Natural killer cell (primary cell): Measurements from ENCODE around the gene CACNA1A. TPM values are rescaled to one million over a fixed set of nuclear protein-coding genes. Genes with fewer than 3 reads are reported as not detected.

ENCODE experiments used
- ATAC-seq, 3 donors: fragments of 150-1000 bp in 2 of 3; fragments of 200-7000 bp in 1 of 3; cut with Tn5 transposase; 1 replicate in 1 of 3; 2 replicates in 2 of 3; pipeline ENCODE4 v1.10.0; 2021; ENCODE audit warnings: mild to moderate bottlenecking in 2 of 3, moderate library complexity in 2 of 3
- DNase-seq, 2 donors: peaks; one replicate each; pipeline versions ENCODE4 v3.0.0 to v3.0.0-alpha.2; 2013 to 2021; ENCODE audit warnings: mixed read lengths in 1 of 2
- H3K27ac ChIP-seq: one replicate; pipeline ENCODE4 v1.5.1; 2013; ENCODE audit warnings: mild to moderate bottlenecking, low read length
- H3K27me3 ChIP-seq: one replicate; pipeline ENCODE4 v1.6.1; 2013; ENCODE audit warnings: low read length; ENCODE audit not compliant: control insufficient read depth, insufficient read depth
- H3K36me3 ChIP-seq: one replicate; pipeline ENCODE4 v1.6.1; 2013; ENCODE audit warnings: low read length; ENCODE audit not compliant: control insufficient read depth, insufficient read depth
- H3K4me1 ChIP-seq: one replicate; pipeline ENCODE4 v1.6.1; 2013; ENCODE audit warnings: low read length; ENCODE audit not compliant: control insufficient read depth, insufficient read depth
- H3K4me3 ChIP-seq: one replicate; pipeline ENCODE4 v1.5.1; 2013; ENCODE audit warnings: low read length
- H3K9me3 ChIP-seq: one replicate; pipeline ENCODE4 v1.6.1; 2013; ENCODE audit warnings: low read length; ENCODE audit not compliant: control insufficient read depth, insufficient read depth
- H3K27ac Mint-ChIP-seq, 2 donors: one replicate each; pipeline ENCODE4 v1.8.0; 2022; ENCODE audit warnings: mild to moderate bottlenecking in 2 of 2, mixed read lengths in 2 of 2, moderate library complexity in 1 of 2
- H3K27me3 Mint-ChIP-seq, 2 donors: one replicate each; pipeline ENCODE4 v1.8.0; 2022; ENCODE audit warnings: low read depth in 2 of 2, mixed read lengths in 2 of 2
- H3K36me3 Mint-ChIP-seq: one replicate; pipeline ENCODE4 v1.8.0; 2022; ENCODE audit warnings: mixed read lengths
- H3K4me1 Mint-ChIP-seq, 2 donors: one replicate each; pipeline ENCODE4 v1.8.0; 2022; ENCODE audit warnings: mixed read lengths in 2 of 2
- H3K4me3 Mint-ChIP-seq: one replicate; pipeline ENCODE4 v1.8.0; 2022; ENCODE audit warnings: mild to moderate bottlenecking, moderate library complexity, mixed read lengths
- H3K9me3 Mint-ChIP-seq, 2 donors: one replicate each; pipeline ENCODE4 v1.8.0; 2022; ENCODE audit warnings: mixed read lengths in 2 of 2
- WGBS: methylation state at CpG from one replicate; pipeline ENCODE4 v1.1.7; 2013; ENCODE audit warnings: missing lambda C conversion rate; ENCODE audit not compliant: insufficient coverage; 5-methylcytosine and 5-hydroxymethylcytosine counted together
- intact Hi-C: fragments of 100-400 bp; cut with micrococcal nuclease; formaldehyde crosslinking; loops from one replicate; pipeline ENCODE4 v1.14.2; 2022
- total RNA-seq, 4 donors: library from RNA; stranded (reverse); fragments of 120-200 nt in 1 of 4; gene quantifications; one replicate each; pipeline versions ENCODE4 v1.2.3 to v1.2.4, GENCODE V29; 2013 to 2022
- TF ChIP-seq, protein P1 (sequence below): fragments of 200-600 bp; IDR thresholded peaks from one replicate; pipeline ENCODE4 v1.8.0; 2022; ENCODE audit warnings: antibody characterized with exemption

The CACNA1A gene
- total RNA-seq, 3 donors from 2014 or later (not counting 1 experiment from before 2014, with no cell fraction given), result 0.59 to 0.85 (median 0.75) TPM

DNA sequence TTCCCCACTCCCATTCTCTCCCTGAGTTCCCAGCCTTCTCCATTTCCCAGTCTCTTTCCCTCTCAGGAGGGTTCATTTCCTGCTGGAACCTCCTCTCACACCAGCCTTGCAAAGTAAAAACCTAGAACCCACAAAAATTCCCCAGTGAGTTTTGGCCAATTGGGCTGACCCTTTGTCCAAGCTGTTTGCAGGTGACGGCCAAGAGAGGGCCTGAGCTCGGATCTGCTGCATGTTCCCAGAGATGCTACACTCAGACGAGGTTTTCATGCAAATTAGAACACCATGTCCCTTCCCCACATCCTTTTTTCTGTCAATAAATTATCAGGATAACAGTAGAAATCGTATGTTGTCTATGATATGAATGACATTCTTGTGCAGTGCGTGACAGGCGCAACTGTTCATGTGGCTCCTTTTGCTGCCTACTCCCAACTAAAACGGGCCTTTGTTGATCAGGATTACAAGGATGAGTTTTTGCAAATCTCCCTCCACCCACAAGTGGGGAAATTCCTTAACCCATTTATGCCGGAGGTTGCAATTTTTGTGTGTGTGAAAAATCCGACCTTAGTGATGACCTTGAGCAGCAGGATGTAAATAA lies 149.5 kb downstream of the CACNA1A start:
- Mint-ChIP-seq H3K4me1 (no peaks in the 10 kb centered on the region), H3K4me3 (no peak overlapping the region), H3K36me3 (peaks cover 8% of the 10 kb centered on the region), H3K27ac (no peak overlapping the region), H3K9me3 (peaks cover 0 to 7% of the 10 kb centered on the region in 2 donors), H3K27me3 (peaks cover 11 to 22% of the 10 kb centered on the region in 2 donors)
- no peaks in the 10 kb centered on the region for H3K9me3 ChIP-seq
- no peak for DNase-seq
- TF ChIP-seq, protein P1, sequence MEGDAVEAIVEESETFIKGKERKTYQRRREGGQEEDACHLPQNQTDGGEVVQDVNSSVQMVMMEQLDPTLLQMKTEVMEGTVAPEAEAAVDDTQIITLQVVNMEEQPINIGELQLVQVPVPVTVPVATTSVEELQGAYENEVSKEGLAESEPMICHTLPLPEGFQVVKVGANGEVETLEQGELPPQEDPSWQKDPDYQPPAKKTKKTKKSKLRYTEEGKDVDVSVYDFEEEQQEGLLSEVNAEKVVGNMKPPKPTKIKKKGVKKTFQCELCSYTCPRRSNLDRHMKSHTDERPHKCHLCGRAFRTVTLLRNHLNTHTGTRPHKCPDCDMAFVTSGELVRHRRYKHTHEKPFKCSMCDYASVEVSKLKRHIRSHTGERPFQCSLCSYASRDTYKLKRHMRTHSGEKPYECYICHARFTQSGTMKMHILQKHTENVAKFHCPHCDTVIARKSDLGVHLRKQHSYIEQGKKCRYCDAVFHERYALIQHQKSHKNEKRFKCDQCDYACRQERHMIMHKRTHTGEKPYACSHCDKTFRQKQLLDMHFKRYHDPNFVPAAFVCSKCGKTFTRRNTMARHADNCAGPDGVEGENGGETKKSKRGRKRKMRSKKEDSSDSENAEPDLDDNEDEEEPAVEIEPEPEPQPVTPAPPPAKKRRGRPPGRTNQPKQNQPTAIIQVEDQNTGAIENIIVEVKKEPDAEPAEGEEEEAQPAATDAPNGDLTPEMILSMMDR, result no peak
- no peaks in the 10 kb centered on the region for H3K36me3 ChIP-seq
- H3K4me3 ChIP-seq, result no peak overlapping the region
- no peaks in the 10 kb centered on the region for H3K4me1 ChIP-seq
- ATAC-seq, result no peak
- H3K27me3 ChIP-seq, result no peaks in the 10 kb centered on the region
- WGBS, result 77% methylated on average over 9 of the region's 9 CpGs
- no peak overlapping the region for H3K27ac ChIP-seq
- intact Hi-C loops, result no loop called here

GRCh38 chr19:13356185-13356584 lies 150.1 kb downstream of the CACNA1A start:
- Histone ChIP-seq H3K9me3 (no peaks in the 10 kb centered on the region), H3K4me3 (no peak overlapping the region), H3K27ac (no peak overlapping the region), H3K36me3 (no peaks in the 10 kb centered on the region), H3K4me1 (no peaks in the 10 kb centered on the region), H3K27me3 (no peaks in the 10 kb centered on the region)
- H3K36me3 Mint-ChIP-seq, result peaks cover 8% of the 10 kb centered on the region
- H3K27me3 Mint-ChIP-seq, result peaks cover 11 to 22% of the 10 kb centered on the region in 2 donors
- H3K4me1 Mint-ChIP-seq, result no peaks in the 10 kb centered on the region
- H3K27ac Mint-ChIP-seq, result no peak overlapping the region
- peaks cover 0 to 7% of the 10 kb centered on the region in 2 donors for H3K9me3 Mint-ChIP-seq
- ATAC-seq (no peak), DNase-seq (no peak)
- WGBS, result 84% methylated on average over 8 of the region's 8 CpGs
- no peak overlapping the region for H3K4me3 Mint-ChIP-seq
- TF ChIP-seq, protein P1, result no peak
- intact Hi-C loops, result no loop called here

DNA sequence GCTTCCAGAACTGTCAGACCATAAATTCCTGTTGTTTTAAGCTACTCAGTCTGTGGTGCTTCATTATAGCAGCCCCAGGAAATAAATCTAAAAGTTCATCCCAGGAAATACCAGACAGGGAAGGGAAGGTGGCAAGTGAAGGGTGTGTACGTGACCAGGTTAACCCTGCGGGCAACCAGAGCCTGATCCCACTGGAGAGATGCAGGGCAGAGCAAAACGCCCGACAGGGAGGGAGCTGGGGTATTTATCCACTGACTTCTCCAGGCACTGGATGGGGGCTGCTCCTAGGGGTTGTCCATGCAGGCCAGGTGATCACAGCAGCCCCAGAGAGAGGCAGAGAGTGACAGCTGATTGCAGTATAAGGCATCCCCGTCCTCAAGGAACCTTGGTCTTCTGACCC lies 150.9 kb downstream of the CACNA1A start:
- Mint-ChIP-seq H3K36me3 (peaks cover 7% of the 10 kb centered on the region), H3K9me3 (peaks cover 0 to 7% of the 10 kb centered on the region in 2 donors), H3K4me3 (no peak overlapping the region), H3K27ac (no peak overlapping the region), H3K4me1 (no peaks in the 10 kb centered on the region), H3K27me3 (peaks cover 11 to 22% of the 10 kb centered on the region in 2 donors)
- Histone ChIP-seq H3K36me3 (no peaks in the 10 kb centered on the region), H3K27me3 (no peaks in the 10 kb centered on the region), H3K27ac (no peak overlapping the region), H3K9me3 (no peaks in the 10 kb centered on the region), H3K4me1 (no peaks in the 10 kb centered on the region), H3K4me3 (no peak overlapping the region)
- DNase-seq, result no peak
- no peak for ATAC-seq
- intact Hi-C loops, result no loop called here
- WGBS, result 91% methylated on average over 5 of the region's 5 CpGs
- TF ChIP-seq, protein P1, result no peak

- no peaks in the 10 kb centered on the region for H3K4me1 Mint-ChIP-seq
- DNase-seq (no peak), ATAC-seq (no peak)
- H3K36me3 ChIP-seq, result no peaks in the 10 kb centered on the region
- TF ChIP-seq, protein P1, result no peak
- no peak overlapping the region for H3K27ac Mint-ChIP-seq
- H3K9me3 ChIP-seq, result peaks cover 11% of the 10 kb centered on the region
- H3K36me3 Mint-ChIP-seq, result no peaks in the 10 kb centered on the region
- no peak overlapping the region for H3K4me3 Mint-ChIP-seq
- no peaks in the 10 kb centered on the region for H3K4me1 ChIP-seq
- intact Hi-C loops, result no loop called here
- WGBS, result 72% methylated on average over 3 of the region's 3 CpGs
- no peaks in the 10 kb centered on the region for H3K27me3 ChIP-seq
- no peak overlapping the region for H3K4me3 ChIP-seq
- no peaks in the 10 kb centered on the region for H3K9me3 Mint-ChIP-seq
- H3K27me3 Mint-ChIP-seq, result peaks cover 11 to 21% of the 10 kb centered on the region in 2 donors
- H3K27ac ChIP-seq, result no peak overlapping the region
Observed at GRCh38 chr19:13353625-13354024, 152.7 kb downstream of the CACNA1A start.
